Muscle of arm (tissue), 12 donors: ENCODE measurements around the gene SLC6A5. TPM values are rescaled to one million over a fixed set of nuclear protein-coding genes. Genes with fewer than 3 reads are reported as not detected.

Source experiments
- DNase-seq: peaks from one replicate; pipeline ENCODE4 v3.0.0-alpha.2; 2013
- polyA plus RNA-seq, 12 donors: library from polyadenylated mRNA; unstranded; fragments of 120-200 nt; gene quantifications; one replicate each; pipeline ENCODE4 v1.2.1, GENCODE V29; 2013; ENCODE audit not compliant: insufficient read length in 12 of 12

The SLC6A5 gene
- polyA plus RNA-seq, 12 donors = 0.03 TPM; not detected in 11

DNA sequence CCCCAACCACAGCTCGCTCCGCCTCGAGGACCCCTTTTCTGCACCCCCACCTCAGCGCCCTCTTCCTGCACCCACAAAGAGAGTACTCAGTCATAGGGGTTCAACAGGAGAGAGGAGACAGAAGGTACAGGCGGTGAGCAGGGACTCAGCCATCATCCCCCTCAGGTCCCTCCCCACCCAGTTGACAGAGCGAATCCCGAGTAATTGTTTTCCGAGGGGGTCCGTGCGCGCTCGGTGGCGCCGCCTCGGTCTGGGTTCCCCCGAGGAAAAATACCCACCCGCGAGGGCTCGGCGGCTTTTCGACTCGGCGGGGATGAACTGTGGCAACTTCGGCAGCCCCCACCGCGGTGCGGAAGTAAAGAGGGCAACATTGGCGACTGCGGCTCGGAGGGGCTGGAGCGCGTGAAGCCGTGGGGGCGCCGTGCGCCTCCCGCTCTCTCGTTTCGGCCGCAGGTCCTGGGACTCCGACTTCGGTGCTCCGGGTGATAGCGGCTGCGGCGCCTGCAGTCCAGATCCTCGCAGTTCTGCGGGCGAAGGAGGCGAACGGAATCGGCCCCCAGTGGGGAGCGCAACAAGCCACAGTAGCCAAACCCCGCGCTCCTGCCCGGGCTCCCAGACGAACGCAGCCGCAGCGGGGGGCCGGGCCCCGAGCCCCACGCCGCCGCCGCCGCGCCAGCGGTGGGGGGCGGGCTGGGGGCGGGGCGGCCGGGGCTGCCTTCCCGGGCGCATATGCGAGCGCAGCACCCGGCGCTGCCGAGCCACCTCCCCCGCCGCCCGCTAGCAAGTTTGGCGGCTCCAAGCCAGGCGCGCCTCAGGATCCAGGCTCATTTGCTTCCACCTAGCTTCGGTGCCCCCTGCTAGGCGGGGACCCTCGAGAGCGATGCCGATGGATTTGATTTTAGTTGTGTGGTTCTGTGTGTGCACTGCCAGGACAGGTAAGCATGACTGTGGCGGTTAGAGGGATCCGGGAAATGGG is 69.7 kb downstream of the SLC6A5 start, which contains the start of gene NELL1:
NELL1 (plus strand) TSS at position 743 of the 976 bp plus-strand sequence.
- DNase-seq = no peak

DNA sequence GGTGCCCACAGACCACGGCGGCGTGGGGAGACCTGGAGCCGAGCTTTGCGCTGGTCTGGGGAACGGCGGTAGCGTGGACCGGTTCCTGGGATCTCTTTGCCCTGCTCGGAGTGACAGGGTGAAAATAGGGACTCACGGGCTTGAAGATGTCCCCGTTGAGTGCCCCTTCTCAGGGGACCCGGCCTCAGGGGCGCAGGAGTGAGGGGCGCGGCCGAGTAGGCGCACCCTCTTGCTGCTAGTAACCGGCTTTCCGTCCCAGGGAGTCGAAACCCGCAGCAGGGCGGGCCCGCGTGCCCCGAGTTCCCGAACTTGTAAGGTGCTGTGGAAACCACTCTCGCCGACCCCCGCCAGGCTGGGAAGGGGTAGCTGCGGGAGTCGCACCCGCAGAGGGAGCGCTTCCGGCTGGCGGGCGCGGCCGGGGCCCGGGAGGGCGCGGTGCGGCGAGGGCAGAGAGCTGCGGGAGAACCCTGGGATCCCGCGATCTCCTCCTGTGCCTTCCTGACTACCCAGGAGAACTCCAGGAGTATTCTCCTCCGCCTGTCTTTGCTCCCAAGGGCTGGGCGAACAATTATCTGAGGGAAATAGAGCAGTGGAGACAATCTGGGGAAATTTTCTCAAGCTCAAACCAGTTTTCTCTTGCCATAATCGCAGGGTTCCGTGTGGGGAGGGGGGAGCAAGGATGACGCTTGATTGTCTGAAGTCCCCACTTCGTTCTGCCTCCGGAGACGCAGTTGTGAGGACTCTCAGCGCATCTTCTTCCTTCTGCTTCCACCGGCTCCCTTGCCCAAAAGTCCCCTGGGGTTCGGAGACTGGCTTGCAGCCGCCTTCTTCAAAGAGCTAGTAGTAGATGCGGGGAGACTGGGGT is 70.6 kb downstream of the SLC6A5 start:
- no peak for DNase-seq

DNA sequence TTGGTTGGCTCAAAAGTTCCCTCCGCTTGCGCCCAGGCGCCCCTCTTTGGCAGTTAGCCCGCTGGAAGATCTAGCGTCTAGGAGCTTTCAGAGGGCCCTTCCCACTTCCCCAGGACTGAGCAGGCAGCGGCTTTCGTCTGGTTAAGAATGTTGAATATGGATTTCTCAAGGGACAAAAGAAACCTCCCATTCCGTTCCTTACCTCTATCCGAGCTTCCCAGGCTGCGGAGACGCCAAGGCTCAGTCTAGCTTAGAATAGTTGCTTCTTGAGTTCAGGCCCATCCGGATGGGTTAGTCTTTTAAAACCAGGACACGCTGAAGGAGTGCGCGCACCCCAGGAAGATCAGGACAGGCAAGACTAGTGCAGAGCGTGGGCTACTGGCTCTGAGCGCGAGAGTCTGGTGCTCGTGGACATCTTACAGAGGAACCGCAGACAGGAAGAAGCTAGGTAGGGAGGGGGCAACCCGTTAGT is 71.6 kb downstream of the SLC6A5 start:
- no peak for DNase-seq

DNA sequence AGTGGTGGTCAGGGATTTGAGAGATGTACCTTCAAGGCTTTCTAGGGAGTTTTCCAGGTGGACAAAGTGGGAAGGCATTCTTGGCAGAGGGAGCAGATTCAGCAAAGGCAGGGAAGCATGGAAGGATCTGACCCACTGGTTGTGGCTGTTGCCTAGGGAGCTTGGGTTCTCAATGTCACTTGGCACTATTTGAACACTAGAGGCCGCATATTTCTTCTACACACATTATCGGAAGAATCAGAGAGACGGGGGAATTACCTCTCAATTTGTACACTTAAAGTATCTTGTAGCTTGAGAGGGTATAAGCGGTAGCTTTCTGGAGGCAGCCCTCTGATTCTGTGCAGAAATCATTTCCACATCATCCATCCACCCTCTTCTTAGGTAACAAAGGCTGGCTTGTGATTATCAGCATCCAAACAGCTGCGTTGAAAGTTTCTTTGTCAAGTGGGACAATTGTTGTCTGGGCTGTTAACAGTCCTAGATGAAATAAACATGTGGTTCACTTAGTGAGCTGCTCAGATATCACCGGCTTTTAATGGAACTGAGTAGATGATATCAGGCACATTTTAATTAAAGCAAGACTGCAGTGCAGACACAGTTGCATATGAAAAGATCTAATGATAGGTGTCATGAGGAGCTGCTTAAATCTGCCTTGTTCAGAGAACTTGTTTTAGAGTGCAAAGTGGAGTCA is 72.6 kb downstream of the SLC6A5 start:
- DNase-seq = no peak

DNA sequence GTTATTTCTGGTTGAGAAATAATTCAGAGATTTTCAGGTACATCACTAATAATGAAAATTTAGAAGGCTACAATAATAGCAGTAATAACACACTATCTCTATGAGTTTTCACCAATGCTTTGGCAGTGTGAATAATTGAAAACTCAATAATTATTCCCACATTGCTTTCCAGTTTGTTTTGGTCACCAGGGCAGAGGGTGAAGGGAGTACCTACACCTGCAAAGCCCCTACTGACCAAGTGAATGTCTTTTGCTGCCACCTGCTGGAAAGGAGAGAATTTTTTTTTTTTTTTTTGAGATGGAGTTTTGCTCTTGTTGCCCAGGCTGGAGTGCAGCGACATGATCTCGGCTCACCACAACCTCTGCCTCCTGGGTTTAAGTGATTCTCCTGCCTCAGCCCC is 73.2 kb downstream of the SLC6A5 start:
- DNase-seq = no peak

DNA sequence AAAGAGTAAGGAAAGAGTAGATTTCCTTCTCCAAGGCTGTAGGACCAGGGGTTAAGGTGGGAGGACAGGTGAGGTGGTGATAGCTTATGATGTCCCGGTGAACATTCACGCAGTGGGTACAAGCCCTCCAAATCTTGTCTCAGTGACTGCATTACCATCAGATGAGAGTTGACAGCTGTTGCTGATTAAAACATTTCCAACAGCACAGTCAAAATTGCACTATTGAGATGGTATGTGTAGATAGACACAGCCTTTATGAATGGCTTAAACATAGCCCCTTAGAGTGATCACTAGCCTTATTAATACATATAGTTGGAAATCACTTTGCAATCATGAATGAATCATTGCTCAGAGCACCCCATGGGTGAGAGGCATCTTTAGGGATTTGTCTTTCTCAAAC is 77.2 kb downstream of the SLC6A5 start:
- DNase-seq = no peak

DNA sequence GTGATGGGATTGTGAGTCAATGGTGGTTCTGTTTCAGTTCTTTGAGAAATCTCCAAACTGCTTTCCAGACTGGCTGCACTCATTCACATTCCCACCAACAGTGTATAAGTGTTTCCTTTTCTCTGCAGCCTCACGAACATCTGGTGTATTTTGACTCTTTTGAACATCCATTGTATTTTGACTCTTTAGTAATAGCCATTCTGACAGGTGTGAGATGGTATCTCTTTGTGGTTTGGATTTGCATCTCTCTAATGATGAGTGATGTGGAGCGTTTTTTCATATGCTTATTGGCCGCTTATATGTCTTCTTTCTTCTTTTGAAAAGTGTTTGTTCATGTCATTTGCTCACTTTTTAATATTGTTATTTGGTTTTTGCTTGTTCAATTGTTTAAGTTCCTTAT is 89.4 kb downstream of the SLC6A5 start:
- DNase-seq = no peak

DNA sequence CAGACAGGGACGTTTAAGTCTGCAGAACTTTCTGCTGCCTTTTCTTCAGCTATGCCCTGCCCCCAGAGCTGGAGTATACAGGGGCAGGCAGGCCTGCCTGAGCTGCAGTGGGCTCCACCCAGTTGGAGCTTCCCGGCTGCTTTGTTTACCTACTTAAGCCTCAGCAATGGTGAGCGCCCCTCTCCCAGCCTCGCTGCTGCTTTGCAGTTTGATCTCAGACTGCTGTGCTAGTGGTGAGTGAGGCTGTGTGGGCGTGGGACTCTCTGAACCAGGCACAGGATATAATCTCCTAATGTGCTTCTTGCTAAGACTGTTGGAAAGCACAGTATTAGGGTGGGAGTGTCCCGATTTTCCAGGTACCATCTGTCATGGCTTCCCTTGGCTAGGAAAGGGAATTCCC is 108.5 kb downstream of the SLC6A5 start:
- no peak for DNase-seq

Other genes with a start within 250 kb of the SLC6A5 start
- gene HTATIP2, start 235.9 kb upstream of the SLC6A5 start, polyA plus RNA-seq = 1 to 10 TPM in 11 of 12 donors, not detected in 1; 2.1 to 7.6 (median 3.3) TPM
- gene PRMT3, start 211.9 kb upstream of the SLC6A5 start, polyA plus RNA-seq = 10 to 100 TPM in 10 of 12 donors, 1 to 10 TPM in 1, not detected in 1; 9.7 to 13.6 (median 11.6) TPM
- gene NELL1, start 70.0 kb downstream of the SLC6A5 start, polyA plus RNA-seq = 1 to 10 TPM in 11 of 12 donors, not detected in 1; 2.5 to 9.1 (median 5.6) TPM